HG03139 (cell line): Measurements from ENCODE around the gene KLF15.

ENCODE experiments used
- ATAC-seq: cut with Tn5 transposase; IDR thresholded peaks from one replicate; pipeline ENCODE4 v1.9.1; 2021; ENCODE audit not compliant: unreplicated experiment

KLF15 gene

GRCh38 chr3:126322181-126322967 lies 34.8 kb downstream of the KLF15 start:
- no peak for ATAC-seq

DNA sequence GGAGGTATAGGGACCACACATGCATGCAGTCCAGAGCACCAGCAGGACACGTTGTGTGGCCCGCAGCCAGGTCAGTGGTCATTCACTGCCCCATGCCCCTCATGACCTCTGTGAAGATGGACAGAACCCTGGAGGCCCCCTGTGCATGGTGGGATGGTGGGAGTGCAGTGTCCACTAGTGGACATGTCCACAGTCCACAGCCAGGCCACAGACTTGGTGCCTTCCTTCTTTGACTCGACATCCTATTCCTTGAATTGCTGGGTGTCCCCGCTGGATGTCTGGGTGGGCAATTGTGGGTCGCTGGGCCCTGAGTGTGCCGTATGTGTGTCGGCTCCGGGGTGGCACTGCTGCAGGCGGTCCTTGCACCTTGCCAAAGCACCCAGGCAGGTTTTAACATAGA lies 35.7 kb downstream of the KLF15 start:
- no peak for ATAC-seq

GRCh38 chr3:126320517-126321293 lies 36.5 kb downstream of the KLF15 start:
- ATAC-seq, result no peak

DNA sequence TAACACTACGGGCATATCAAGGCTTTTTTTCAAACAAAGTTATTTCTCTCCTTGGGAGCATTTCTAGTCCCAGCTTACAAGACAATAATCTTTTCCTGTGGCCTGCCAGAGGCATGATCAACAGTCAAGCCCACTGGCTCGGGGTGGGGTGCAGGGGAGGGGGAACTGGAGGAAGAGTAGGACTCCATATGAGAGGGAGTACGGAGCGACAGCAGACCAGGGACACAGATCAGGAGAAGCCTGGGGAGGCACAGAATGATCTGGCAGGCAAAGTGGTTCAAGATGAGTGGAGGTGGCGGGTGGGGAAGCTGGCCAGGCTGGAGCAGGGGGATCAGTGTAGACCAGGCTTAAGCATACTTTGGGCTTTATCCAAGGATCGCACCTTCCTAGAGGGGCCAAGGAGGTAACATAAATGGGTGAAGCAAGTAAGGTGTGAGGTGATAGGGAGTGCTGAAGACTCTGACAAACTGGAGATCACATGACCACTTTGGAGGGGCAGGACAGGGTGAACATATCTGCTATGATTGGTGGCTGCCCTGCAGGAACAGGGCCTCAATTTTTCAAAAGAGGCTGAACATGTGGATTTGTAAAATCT lies 37.4 kb downstream of the KLF15 start:
- no peak for ATAC-seq

- no peak for ATAC-seq
Measured at GRCh38 chr3:126317029-126317996, 39.9 kb downstream of the KLF15 start.

- no peak for ATAC-seq
Measured at GRCh38 chr3:126316501-126316939, 40.7 kb downstream of the KLF15 start.

GRCh38 chr3:126316031-126316461 lies 41.2 kb downstream of the KLF15 start:
- no peak for ATAC-seq

- no peak for ATAC-seq
Measured at GRCh38 chr3:126314790-126315658, 42.2 kb downstream of the KLF15 start.

DNA sequence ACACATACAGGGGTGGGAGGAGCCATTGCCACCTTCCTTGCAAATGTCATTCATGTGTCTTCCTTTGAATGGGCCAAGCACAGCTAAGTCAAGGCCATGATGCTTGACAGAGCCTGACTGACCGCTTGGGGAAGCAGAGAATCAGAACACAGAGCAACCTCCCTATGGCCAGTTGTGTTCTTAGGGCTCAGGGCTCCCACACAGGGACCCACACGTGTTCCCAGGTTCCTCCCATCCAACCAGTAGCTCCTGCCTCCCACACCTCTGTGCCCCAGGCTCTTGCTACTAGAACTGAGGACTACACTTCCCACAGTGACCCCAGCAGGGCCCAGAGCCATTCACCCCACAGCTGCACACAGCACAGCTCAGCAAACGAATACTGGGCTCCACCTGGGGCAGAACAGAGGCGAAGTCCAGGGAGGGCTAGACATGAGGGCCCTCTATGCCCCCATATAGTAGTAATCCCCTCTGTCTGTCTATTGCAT lies 42.9 kb downstream of the KLF15 start:
- no peak for ATAC-seq

DNA sequence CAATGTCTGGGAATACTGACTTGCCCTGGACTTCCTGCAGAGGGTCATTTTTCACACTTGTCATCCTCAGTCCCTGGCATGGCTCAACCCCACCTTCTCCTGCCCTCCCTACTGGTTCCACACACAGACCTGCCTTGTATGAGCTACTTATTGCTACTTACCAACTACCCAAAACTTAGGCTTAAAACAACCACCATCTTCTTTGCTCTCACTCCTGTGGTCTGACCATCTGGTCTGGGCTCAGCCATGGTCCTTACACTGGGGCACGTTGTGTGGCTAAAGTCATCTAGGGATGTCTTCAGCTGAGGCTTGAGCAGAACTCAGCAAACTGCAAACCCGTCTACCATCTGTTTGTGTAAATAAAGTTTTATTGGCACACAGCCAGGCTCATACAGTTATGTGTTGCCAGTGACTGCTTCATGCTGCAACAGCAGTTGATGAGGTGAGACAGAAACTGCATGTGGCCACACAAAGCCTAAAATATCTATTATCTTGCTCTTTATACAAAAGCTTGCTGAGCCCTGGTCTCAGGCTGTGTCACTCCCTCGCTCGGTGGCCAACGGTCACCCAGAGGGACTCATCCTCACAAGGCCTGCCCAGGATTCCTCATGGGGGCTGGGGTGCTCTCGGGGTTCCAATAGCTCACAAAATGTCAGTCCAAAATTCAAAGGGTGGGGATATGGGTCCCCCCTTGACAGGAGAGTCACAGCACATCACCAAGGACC lies 43.5 kb downstream of the KLF15 start:
- no peak for ATAC-seq

- ATAC-seq, result no peak
Measured at GRCh38 chr3:126313166-126313565, 44.0 kb downstream of the KLF15 start.

- no peak for ATAC-seq
Measured at GRCh38 chr3:126312341-126312740, 44.9 kb downstream of the KLF15 start.

- ATAC-seq, result no peak
Measured at GRCh38 chr3:126311338-126311978, 45.8 kb downstream of the KLF15 start.

GRCh38 chr3:126310816-126311215 lies 46.4 kb downstream of the KLF15 start:
- no peak for ATAC-seq

DNA sequence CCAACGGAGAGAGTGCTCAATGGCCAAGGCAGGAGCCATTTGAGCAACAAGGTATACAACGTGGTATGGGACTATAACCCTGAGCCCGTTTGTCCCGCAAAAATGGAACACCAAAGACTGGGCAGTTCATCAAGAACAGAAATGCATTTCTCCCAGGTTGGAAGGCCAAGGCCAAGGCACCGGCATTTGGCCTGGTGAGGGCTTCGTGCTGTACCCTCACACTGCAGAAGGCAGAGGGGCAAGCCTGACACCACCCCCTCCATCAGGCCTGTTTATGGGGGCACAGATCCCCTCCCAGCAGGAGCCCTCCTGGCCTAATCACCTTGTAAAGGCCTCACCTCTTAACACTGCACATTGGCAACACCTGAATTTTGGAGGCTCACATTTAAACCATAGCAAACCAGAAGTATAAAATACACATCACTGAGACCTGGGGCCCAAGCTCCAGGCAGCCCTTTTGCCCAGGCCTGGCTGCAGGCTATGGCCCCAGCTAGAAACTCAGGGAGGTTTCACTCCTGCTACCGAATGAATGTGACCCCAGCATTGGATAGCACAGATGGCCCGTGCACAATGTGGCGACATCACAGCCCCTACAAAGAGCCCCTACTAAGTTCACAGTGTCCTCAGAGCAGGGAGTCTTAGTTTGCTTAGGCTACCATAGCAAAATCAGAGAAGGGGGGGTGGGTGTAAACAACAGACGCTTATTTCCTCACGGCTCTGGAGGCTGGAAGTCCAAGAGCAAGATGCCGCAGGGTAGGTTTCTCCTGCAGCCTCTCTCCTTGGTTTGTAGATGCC lies 47.1 kb downstream of the KLF15 start:
- no peak for ATAC-seq

- ATAC-seq, result no peak
Measured at GRCh38 chr3:126309165-126309564, 48.0 kb downstream of the KLF15 start.

- ATAC-seq, result no peak
Measured at GRCh38 chr3:126308394-126309125, 48.6 kb downstream of the KLF15 start.
